HCT116 (cell line): ENCODE measurements around the gene DAAM1. TPM values are rescaled to one million over a fixed set of nuclear protein-coding genes. Genes with fewer than 3 reads are reported as not detected.

Experiments
- ATAC-seq: fragments of 200-7000 bp; cut with Tn5 transposase; 2 replicates; pipeline ENCODE4 v1.9.1; 2020; ENCODE audit warnings: mild to moderate bottlenecking, moderate library complexity
- BruUV-seq: library from RNA; stranded (reverse); fragments of 400-500 nt; replicated peaks from 2 replicates; lab custom pipeline; 2021; lab: Mats Ljungman, UMichigan
- CTCF ChIA-PET: fragments of 300-600 bp; sonication (Branson Sonifier 250); formaldehyde crosslinking; loops from one replicate; lab custom pipeline; 2021; ENCODE audit warnings: antibody characterized with exemption; lab: Charles Lee
- POLR2A ChIA-PET: fragments of 300-600, 350-600 bp; sonication (Branson Sonifier 250); formaldehyde crosslinking; loops from one replicate; lab custom pipeline; 2021; ENCODE audit warnings: antibody characterized with exemption; lab: Charles Lee
- RAD21 ChIA-PET, 2 experiments: fragments of 300-600 bp; sonication (Branson Sonifier 250); formaldehyde crosslinking; loops; one replicate each; lab custom pipeline; 2023; ENCODE audit warnings: low total read pairs in 2 of 2; ENCODE audit not compliant: uncharacterized antibody in 2 of 2, unreplicated experiment in 2 of 2, low non-redundant PET in 1 of 2; lab: Charles Lee
- DNase-seq: peaks from one replicate; pipeline ENCODE4 v3.0.0-alpha.2; 2010; ENCODE audit warnings: low read depth, low spot score
- H2AFZ ChIP-seq: fragments of 200-600 bp; shearing (Covaris generic), sonication (generic); 2 replicates; pipeline ENCODE4 v1.6.1; 2017; ENCODE audit warnings: low read depth, mixed run types, mixed read lengths, antibody characterized with exemption, low read length; ENCODE audit not compliant: poor library complexity, severe bottlenecking
- H3K27ac ChIP-seq: 2 replicates; pipeline ENCODE4 v1.5.1; 2012; ENCODE audit warnings: low read depth, low read length
- H3K27me3 ChIP-seq: fragments of 200-600 bp; sonication (generic); 2 replicates; pipeline ENCODE4 v1.6.1; 2016; ENCODE audit warnings: mixed run types, low read length, mixed read lengths; ENCODE audit not compliant: insufficient read depth
- H3K36me3 ChIP-seq, 2 experiments: fragments of 200-500 bp in 1 of 2; fragments of 200-600 bp in 1 of 2; sonication (Bioruptor generic) in 1 of 2; sonication (generic) in 1 of 2; 2 replicates each; pipeline versions ENCODE4 v1.5.1 to v1.6.1; 2014 to 2016; ENCODE audit warnings: low read length in 2 of 2, inconsistent platforms in 1 of 2, mixed read lengths in 1 of 2, mixed run types in 1 of 2; ENCODE audit not compliant: insufficient read depth in 2 of 2, control insufficient read depth in 1 of 2
- H3K4me1 ChIP-seq, 2 experiments: fragments of 200-600 bp in 1 of 2; sonication (generic) in 1 of 2; 2 replicates each; pipeline versions ENCODE4 v1.5.1 to v1.6.1; 2012 to 2017; ENCODE audit warnings: low read length in 2 of 2, inconsistent platforms in 1 of 2, mild to moderate bottlenecking in 1 of 2, mixed read lengths in 1 of 2, mixed run types in 1 of 2, moderate library complexity in 1 of 2; ENCODE audit not compliant: insufficient read depth in 2 of 2, control insufficient read depth in 1 of 2
- H3K4me2 ChIP-seq: fragments of 200-600 bp; sonication (generic); 2 replicates; pipeline ENCODE4 v1.6.1; 2017; ENCODE audit warnings: mixed run types, low read length, mixed read lengths
- H3K4me3 ChIP-seq, 2 experiments: fragments of 200-600 bp in 1 of 2; sonication (generic) in 1 of 2; replicated peaks in 1 of 2; 2 replicates each; pipeline ENCODE4 v1.5.1; 2011 to 2016; ENCODE audit warnings: low read length in 2 of 2, control low read depth in 1 of 2, low read depth in 1 of 2, mild to moderate bottlenecking in 1 of 2, mixed read lengths in 1 of 2, mixed run types in 1 of 2
- H3K79me2 ChIP-seq: fragments of 200-600 bp; sonication (generic); 2 replicates; pipeline ENCODE4 v1.6.1; 2017; ENCODE audit warnings: mild to moderate bottlenecking, mixed run types, low read length, moderate library complexity, mixed read lengths; ENCODE audit not compliant: insufficient read depth
- H3K9ac ChIP-seq: fragments of 200-600 bp; sonication (generic); 2 replicates; pipeline ENCODE4 v1.6.1; 2016; ENCODE audit warnings: low read length, mixed read lengths
- H3K9me2 ChIP-seq: fragments of 200-600 bp; sonication (generic), shearing (Covaris generic); 2 replicates; pipeline ENCODE4 v1.6.1; 2017; ENCODE audit warnings: mixed run types, mild to moderate bottlenecking, moderate library complexity; ENCODE audit not compliant: insufficient read depth
- H3K9me3 ChIP-seq, 2 experiments: fragments of 200-500 bp in 1 of 2; fragments of 200-600 bp in 1 of 2; sonication (Bioruptor generic) in 1 of 2; sonication (generic) in 1 of 2; 2 replicates each; pipeline ENCODE4 v1.6.1; 2014 to 2017; ENCODE audit warnings: low read length in 2 of 2, mixed read lengths in 2 of 2, inconsistent platforms in 1 of 2, low read depth in 1 of 2, mild to moderate bottlenecking in 1 of 2, mixed run types in 1 of 2, moderate library complexity in 1 of 2; ENCODE audit not compliant: control insufficient read depth in 1 of 2, insufficient read depth in 1 of 2
- H4K20me1 ChIP-seq: fragments of 200-600 bp; sonication (generic), shearing (Covaris generic); 2 replicates; pipeline ENCODE4 v1.6.1; 2017; ENCODE audit warnings: mixed run types, mild to moderate bottlenecking, moderate library complexity; ENCODE audit not compliant: insufficient read depth
- CBX3 ChIP-seq: IDR thresholded peaks from 2 replicates; pipeline ENCODE4 v1.6.1; 2012; ENCODE audit warnings: low read depth
- ELF1 ChIP-seq: IDR thresholded peaks from 2 replicates; pipeline ENCODE4 v1.6.1; 2012; ENCODE audit warnings: low read depth, borderline replicate concordance
- EZH2 ChIP-seq: fragments of 200-600 bp; sonication (generic); IDR thresholded peaks from 2 replicates; pipeline ENCODE4 v1.6.1; 2017; ENCODE audit warnings: antibody characterized with exemption, mixed run types
- FOSL1 ChIP-seq: IDR thresholded peaks from 2 replicates; pipeline ENCODE4 v1.6.1; 2012; ENCODE audit warnings: low read depth
- JUND ChIP-seq: IDR thresholded peaks from 2 replicates; pipeline ENCODE4 v1.6.1; 2012
- POLR2AphosphoS5 ChIP-seq: IDR thresholded peaks from 2 replicates; pipeline ENCODE4 v1.6.1; 2011; ENCODE audit warnings: mild to moderate bottlenecking, low read depth, low read length, moderate library complexity
- RAD21 ChIP-seq: IDR thresholded peaks from 2 replicates; pipeline ENCODE4 v1.6.1; 2012; ENCODE audit warnings: low read depth, mild to moderate bottlenecking
- SIN3A ChIP-seq: IDR thresholded peaks from 2 replicates; pipeline ENCODE4 v1.6.1; 2012; ENCODE audit warnings: low read depth
- SP1 ChIP-seq: IDR thresholded peaks from 2 replicates; pipeline ENCODE4 v1.6.1; 2012; ENCODE audit warnings: low read depth
- SRF ChIP-seq: IDR thresholded peaks from 2 replicates; pipeline ENCODE4 v1.6.1; 2012; ENCODE audit warnings: low read depth
- TCF7L2 ChIP-seq: IDR thresholded peaks from 2 replicates; pipeline ENCODE4 v1.7.0; 2011; ENCODE audit warnings: borderline replicate concordance, inconsistent platforms; ENCODE audit not compliant: insufficient read depth, insufficient read length; ENCODE audit errors: extremely low read depth
- YY1 ChIP-seq: IDR thresholded peaks from 2 replicates; pipeline ENCODE4 v1.6.1; 2011; ENCODE audit warnings: low read length, low read depth, moderate library complexity, mild to moderate bottlenecking; ENCODE audit not compliant: insufficient replicate concordance; ENCODE audit errors: extremely low read depth
- ZNF274 ChIP-seq: fragments of 200-500 bp; sonication (Bioruptor generic); IDR thresholded peaks from 2 replicates; pipeline ENCODE4 v1.6.1; 2014; ENCODE audit warnings: mild to moderate bottlenecking, low read depth, low read length, inconsistent platforms
- intact Hi-C: fragments of 100-400 bp; cut with micrococcal nuclease; formaldehyde crosslinking; loops from 2 replicates; pipeline ENCODE4 v1.10.0; 2022
- total RNA-seq: library from RNA; stranded (reverse); gene quantifications from one replicate; pipeline ENCODE4 v1.2.1, GENCODE V29; 2021; ENCODE audit not compliant: unreplicated experiment
- TF ChIP-seq, protein P1 (sequence below): IDR thresholded peaks from 2 replicates; pipeline ENCODE4 v1.6.1; 2012
- TF ChIP-seq, protein P2 (sequence below): IDR thresholded peaks from 2 replicates; pipeline ENCODE4 v1.6.1; 2012
- TF ChIP-seq, protein P3 (sequence below): IDR thresholded peaks from 2 replicates; pipeline ENCODE4 v1.6.1; 2011; ENCODE audit warnings: mild to moderate bottlenecking, low read length, moderate library complexity; ENCODE audit not compliant: insufficient replicate concordance; ENCODE audit errors: extremely low read depth

DAAM1 gene
- total RNA-seq, 1 experiment from 2014 or later, result 10.7 TPM

DNA sequence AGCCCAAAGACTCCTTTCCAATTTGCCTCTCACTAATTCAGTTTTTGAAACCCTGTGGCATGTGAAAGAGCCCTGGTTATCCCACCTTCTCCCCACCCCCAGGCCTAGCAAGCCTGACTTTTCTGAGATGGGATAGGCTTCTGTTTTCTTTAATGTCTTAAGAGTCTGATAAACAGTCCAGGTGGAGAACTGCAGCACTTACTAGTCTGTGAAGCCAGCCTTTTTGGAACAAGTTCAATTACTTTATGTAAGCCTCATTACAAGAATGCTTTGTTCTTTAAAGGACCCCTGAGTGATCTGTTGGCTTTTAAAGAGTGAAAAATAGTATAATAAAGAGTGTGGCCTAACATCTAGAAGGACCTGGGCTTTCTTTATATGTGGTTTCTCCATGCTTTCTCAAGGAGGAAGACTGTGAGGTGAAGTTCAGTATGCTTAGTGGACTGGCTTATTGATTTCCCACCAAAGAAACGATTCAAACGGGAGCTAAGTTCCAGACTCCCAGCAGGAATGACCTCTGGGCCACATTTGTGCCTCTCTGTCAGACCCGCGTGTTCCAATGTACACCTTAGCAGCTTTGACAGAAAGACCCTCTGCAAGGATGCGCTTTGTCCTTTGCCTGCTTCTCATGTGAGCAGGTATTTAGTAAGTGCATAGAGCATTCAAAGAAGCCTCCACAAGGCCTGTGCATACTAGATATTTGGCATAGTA, 129.5 kb downstream of the DAAM1 start:
- Histone ChIP-seq H3K27ac (no peak overlapping the region), H3K9me2 (no peaks in the 10 kb centered on the region), H3K9me3 (no peaks in the 10 kb centered on the region), H3K4me1 (no peaks in the 10 kb centered on the region), H3K79me2 (no peaks in the 10 kb centered on the region), H3K27me3 (no peaks in the 10 kb centered on the region), H4K20me1 (no peaks in the 10 kb centered on the region), H3K9ac (no peak overlapping the region), H3K4me3 (no peak overlapping the region), H3K4me2 (no peak overlapping the region), H3K36me3 (no peaks in the 10 kb centered on the region), H2AFZ (no peak overlapping the region)
- ChIA-PET CTCF (no interaction called here), RAD21 (no interaction called here), POLR2A (no interaction called here)
- ATAC-seq, result no peak
- no peak for DNase-seq
- intact Hi-C loops, result no loop called here
- BruUV-seq, result no TSS peak
- TF ChIP-seq RAD21 (no peak), SRF (no peak), EZH2 (no peak), FOSL1 (no peak), YY1 (no peak), JUND (no peak)

DNA sequence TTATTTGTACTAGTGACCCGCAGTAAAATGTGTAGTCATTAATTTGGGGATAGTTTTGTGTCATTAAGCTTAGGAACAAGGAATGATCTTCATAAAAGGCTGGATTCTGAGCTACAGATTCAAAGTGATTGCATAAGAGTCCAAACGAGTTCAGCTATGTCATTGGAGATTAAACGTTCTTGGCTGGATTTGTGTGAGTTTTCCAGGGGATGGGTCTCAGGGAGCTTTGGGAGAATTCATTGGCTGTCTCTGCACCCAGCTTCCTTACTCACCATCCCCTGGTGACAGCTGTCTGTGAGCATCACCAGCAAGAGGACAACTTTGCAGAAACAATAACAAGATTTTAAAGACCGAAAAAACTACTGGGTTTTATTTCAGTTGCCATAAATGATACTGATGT, 130.4 kb downstream of the DAAM1 start:
- no peak overlapping the region for H3K4me3 ChIP-seq
- no peak overlapping the region for H2AFZ ChIP-seq
- H3K9ac ChIP-seq, result no peak overlapping the region
- ChIA-PET RAD21 (no interaction called here), POLR2A (no interaction called here), CTCF (no interaction called here)
- no peaks in the 10 kb centered on the region for H3K79me2 ChIP-seq
- no peaks in the 10 kb centered on the region for H3K9me2 ChIP-seq
- H4K20me1 ChIP-seq, result no peaks in the 10 kb centered on the region
- no peak overlapping the region for H3K4me2 ChIP-seq
- ATAC-seq (no peak), DNase-seq (no peak)
- H3K36me3 ChIP-seq, result no peaks in the 10 kb centered on the region
- H3K27ac ChIP-seq, result no peak overlapping the region
- no peaks in the 10 kb centered on the region for H3K27me3 ChIP-seq
- intact Hi-C loops, result no loop called here
- H3K9me3 ChIP-seq, result no peaks in the 10 kb centered on the region
- BruUV-seq, result no TSS peak
- H3K4me1 ChIP-seq, result no peaks in the 10 kb centered on the region
- TF ChIP-seq CBX3 (no peak), SRF (no peak), SP1 (no peak), TCF7L2 (no peak), POLR2AphosphoS5 (no peak), ZNF274 (no peak), ELF1 (no peak), SIN3A (no peak), YY1 (no peak), FOSL1 (no peak), EZH2 (no peak)
- TF ChIP-seq, protein P1, sequence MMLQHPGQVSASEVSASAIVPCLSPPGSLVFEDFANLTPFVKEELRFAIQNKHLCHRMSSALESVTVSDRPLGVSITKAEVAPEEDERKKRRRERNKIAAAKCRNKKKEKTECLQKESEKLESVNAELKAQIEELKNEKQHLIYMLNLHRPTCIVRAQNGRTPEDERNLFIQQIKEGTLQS, result no peak
- TF ChIP-seq, protein P2, sequence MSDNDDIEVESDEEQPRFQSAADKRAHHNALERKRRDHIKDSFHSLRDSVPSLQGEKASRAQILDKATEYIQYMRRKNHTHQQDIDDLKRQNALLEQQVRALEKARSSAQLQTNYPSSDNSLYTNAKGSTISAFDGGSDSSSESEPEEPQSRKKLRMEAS, result no peak
- TF ChIP-seq, protein P3, sequence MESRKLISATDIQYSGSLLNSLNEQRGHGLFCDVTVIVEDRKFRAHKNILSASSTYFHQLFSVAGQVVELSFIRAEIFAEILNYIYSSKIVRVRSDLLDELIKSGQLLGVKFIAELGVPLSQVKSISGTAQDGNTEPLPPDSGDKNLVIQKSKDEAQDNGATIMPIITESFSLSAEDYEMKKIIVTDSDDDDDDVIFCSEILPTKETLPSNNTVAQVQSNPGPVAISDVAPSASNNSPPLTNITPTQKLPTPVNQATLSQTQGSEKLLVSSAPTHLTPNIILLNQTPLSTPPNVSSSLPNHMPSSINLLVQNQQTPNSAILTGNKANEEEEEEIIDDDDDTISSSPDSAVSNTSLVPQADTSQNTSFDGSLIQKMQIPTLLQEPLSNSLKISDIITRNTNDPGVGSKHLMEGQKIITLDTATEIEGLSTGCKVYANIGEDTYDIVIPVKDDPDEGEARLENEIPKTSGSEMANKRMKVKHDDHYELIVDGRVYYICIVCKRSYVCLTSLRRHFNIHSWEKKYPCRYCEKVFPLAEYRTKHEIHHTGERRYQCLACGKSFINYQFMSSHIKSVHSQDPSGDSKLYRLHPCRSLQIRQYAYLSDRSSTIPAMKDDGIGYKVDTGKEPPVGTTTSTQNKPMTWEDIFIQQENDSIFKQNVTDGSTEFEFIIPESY, result no peak
